Measurements from ENCODE around the gene RAB6A.

GRCh38 chr11:73652046-73652730 lies 108.7 kb downstream of the RAB6A start:
- no peak for TF ChIP-seq CTCF (IDR thresholded peaks at IDR 0.05)
- no peak for TF ChIP-seq ZFX (IDR thresholded peaks at IDR 0.05; ENCODE audit: borderline replicate concordance)
